SHP77 treated with DMSO at 0.1 percent for 48 hours (cell line): ENCODE results near the gene GOLGB1.
"Not testable (repeated sequence)": the region's sequence is repeated elsewhere in the genome, so short reads cannot be mapped to it uniquely, and the experiment has no call there.

Experiments used
- DNase-seq: peaks from one replicate; lab custom pipeline; 2025; lab: John Stamatoyannopoulos, UW

GOLGB1 gene, protein sequence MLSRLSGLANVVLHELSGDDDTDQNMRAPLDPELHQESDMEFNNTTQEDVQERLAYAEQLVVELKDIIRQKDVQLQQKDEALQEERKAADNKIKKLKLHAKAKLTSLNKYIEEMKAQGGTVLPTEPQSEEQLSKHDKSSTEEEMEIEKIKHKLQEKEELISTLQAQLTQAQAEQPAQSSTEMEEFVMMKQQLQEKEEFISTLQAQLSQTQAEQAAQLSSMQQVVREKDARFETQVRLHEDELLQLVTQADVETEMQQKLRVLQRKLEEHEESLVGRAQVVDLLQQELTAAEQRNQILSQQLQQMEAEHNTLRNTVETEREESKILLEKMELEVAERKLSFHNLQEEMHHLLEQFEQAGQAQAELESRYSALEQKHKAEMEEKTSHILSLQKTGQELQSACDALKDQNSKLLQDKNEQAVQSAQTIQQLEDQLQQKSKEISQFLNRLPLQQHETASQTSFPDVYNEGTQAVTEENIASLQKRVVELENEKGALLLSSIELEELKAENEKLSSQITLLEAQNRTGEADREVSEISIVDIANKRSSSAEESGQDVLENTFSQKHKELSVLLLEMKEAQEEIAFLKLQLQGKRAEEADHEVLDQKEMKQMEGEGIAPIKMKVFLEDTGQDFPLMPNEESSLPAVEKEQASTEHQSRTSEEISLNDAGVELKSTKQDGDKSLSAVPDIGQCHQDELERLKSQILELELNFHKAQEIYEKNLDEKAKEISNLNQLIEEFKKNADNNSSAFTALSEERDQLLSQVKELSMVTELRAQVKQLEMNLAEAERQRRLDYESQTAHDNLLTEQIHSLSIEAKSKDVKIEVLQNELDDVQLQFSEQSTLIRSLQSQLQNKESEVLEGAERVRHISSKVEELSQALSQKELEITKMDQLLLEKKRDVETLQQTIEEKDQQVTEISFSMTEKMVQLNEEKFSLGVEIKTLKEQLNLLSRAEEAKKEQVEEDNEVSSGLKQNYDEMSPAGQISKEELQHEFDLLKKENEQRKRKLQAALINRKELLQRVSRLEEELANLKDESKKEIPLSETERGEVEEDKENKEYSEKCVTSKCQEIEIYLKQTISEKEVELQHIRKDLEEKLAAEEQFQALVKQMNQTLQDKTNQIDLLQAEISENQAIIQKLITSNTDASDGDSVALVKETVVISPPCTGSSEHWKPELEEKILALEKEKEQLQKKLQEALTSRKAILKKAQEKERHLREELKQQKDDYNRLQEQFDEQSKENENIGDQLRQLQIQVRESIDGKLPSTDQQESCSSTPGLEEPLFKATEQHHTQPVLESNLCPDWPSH (N-terminal part only)

DNA sequence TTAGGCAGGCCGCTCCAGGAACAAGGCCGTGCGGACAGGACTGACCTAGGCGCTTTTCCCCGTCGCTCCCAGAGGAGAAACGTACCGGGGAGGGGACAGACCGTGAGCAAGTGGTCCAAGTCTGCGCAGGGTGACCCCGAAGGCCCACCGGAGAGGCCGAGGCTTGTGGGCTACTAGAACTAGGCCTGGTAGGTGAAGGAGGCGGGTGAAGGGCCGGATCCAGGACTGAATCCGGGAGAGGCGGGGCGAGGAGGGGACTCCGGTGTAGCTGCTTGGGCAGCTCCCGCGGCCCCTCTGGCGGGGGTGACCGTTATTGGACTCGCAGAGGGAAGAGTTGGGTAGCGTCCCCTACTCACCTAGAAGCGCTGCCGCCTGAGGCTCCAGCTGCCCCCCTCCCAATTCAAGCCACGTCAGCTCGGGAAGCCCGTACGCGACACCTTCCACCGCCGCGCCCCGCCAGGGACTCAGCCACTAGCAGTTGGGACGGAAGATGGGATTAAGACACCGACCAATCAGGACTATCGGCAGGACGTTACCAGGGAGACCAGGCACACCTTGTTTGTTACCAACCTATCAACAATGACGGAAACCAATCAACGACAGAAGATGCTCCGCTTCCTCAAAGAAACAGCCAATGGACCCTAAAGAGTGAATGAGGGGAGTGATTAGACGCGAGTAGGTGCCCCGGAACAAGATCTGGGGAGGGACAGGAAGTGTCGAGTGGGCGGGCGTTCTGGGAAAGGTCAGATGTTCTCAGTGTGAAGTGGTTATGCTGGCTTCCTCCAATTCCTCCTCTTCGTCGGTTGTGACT is at the start of gene GOLGB1:
TSS of gene GOLGB1 (minus strand) at position 466 of the 811 bp plus-strand sequence. CDS start 18,770 bp downstream, outside the sequence.
- peak; percentile 97 for DNase-seq

DNA sequence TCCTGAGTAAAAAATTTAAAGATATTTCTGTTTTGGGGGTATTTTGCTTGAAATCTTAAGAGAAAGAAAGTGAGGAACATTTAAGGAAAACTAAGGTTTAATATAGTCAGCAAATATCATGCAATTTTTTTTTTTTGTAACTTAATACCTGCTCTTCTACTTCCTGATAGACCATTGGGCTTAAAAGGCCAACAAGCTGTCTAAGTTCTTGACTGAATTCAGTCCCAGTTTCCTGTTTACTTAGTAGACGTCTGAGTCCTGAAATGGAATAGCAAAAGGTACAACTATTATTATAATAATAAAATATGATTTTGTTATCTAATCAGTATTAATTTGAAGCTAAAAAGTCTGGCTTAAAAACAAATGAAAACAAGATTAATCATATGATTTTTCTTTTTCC is 47.4 kb upstream of the GOLGB1 start:
- DNase-seq, result no peak

DNA sequence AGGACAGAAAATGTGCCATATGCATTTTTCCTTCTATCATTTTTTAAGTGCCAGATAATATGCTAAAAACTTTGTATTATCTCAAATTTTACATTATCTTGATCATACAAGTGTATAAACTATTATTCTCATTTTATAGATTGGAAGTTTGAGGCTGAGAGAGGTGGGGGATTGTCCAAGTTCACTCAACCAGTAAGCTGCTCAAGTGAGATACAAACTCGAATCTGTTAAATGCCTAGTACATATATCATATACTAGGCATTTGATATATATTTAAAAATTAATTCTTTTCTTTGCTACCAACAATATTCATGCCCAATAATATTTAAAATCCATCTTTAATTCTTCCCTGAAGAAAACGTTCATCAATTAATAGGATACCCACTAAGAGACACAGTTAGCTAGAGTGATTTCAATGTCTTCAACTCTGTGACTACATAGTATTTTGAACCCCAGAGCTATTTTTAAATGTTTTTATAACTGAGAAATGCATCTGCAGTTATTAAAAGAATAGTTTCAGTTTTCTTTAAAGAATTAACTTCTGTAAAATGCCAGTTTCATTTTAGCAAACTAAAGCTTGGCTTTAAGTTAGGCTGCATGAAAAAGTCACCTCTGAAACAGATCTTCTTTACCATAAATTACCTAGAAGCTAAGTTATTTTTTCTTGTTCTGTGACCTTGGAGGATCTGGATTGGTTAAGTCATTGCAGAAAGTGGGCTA is 44.9 kb upstream of the GOLGB1 start:
- no peak for DNase-seq

DNA sequence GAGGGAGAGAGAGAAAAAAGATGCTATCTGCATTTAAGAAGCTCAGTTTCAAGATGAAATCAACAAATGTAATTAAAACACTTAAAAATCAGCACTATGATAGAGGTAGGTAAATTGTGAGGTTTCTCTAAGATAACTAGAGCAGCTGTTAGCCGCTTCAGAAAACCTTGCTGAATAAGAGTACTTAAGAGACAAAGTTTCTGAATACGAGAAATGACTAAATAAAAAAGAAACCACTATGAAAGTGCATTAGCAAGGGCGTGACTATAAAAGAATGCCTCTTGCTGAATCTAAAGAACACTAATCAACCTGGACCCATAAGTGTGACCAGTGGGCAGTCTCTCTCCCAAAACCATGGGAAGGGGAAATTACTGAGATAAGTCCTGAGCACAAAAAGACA is 43.5 kb upstream of the GOLGB1 start:
- no peak for DNase-seq

DNA sequence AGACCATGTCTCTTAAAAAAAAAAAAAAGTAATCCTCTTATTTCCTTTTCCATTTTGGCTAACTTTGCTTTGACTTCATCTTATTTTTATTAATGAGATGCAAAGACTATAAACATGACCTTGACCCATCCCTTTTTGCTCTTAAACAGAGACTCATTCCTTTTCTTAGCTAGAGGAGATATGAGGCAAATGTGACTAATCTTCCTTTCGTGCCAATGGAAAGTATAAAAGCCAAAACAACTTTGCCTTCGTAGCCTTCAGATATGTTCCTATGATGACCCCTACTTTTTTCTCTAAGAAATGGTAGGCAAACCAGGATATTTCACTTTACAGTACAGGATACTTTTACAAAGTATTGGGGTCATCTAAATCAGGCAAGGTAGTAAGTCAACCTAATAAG is 36.9 kb upstream of the GOLGB1 start:
- DNase-seq, result no peak

DNA sequence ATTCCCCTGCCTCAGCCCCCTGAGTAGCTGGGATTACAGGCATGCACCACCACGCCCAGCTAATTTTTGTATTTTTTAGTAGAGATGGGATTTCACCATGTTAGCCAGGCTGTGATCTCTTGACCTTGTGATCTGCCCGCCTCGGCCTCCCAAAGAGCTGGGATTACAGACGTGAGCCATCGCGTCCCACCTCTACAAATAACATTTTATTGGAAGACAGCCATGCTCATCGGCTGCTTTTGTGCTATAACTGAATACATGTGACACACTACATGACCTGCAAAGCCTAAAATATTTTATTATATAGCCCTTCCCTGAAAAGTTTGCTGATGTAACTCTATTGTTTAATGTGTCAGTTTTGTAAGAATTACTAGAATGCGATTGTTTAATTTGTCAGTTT is 33.2 kb upstream of the GOLGB1 start:
- not testable (repeated sequence) for DNase-seq

DNA sequence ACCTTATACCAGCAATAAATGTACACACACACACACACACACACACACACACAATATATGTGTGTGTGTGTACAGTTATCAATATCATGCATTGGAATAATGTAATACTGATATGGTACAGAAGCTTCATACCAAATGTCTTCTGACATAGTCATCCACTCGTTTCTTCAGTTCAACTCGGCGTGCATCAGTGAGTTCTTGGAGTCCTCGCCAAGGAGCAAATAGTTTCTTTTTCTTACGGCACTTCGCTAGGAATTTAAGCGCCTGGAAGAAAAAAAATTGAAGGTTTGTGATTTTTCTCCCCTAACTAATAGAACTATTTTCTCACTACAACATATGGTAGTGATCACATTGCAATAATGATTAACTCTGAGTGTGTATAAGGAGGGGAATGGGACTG is 32.1 kb upstream of the GOLGB1 start:
- no peak for DNase-seq

DNA sequence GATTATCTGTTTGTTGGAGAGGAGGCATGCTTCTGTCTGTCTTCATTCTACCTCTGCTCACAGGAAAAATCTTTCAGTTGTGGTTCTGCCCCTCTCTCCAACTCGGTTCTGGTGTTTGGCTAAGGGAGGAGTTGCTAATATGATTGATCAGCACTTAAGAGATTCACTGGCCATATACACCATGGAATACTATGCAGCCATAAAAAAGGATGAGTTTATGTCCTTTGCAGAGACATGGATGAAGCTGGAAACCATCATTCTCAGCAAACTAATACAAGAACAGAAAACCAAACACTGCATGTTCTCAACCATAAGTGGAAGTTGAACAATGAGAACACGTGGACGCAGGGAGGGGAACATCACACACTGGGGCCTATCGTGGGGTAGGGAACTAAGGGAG is 25.6 kb upstream of the GOLGB1 start:
- not testable (repeated sequence) for DNase-seq

DNA sequence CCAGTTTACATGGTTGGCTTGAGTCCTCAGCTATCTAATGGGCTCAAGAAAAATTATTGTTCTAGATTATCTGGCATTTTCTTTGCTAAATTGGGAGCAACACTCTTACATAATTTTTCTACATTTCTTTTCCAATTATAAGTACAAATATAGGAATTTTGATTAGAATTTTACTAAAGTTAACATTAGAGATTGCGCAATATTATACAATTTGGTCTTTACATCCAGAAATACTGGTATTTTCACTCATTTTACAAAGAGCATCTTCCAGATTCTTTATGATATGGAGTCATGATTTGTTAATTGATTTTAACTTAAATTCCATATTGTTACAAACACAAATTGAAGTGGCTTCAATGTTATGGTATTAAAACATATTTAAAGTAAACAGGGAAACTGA is 19.7 kb upstream of the GOLGB1 start:
- no peak for DNase-seq

DNA sequence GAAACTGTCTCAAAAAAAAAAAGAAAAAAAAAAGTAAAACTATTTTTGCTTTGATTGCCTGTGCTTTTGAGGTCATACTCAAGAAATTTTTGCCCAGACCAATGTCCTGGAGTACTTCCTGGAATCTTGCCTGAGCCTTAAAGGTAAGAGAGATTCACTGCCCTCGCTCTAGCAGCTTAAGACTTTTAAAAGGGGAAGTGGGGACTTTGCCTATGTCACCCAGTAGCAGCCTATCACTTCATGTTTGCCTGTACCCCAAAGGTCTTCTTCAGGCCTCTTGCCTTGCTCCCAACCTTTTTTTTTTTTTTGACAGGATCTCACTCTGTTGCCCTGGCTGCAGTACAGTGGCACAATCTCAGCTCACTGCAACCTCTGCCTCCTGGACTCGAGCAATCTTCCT is 18.9 kb upstream of the GOLGB1 start:
- no peak for DNase-seq

DNA sequence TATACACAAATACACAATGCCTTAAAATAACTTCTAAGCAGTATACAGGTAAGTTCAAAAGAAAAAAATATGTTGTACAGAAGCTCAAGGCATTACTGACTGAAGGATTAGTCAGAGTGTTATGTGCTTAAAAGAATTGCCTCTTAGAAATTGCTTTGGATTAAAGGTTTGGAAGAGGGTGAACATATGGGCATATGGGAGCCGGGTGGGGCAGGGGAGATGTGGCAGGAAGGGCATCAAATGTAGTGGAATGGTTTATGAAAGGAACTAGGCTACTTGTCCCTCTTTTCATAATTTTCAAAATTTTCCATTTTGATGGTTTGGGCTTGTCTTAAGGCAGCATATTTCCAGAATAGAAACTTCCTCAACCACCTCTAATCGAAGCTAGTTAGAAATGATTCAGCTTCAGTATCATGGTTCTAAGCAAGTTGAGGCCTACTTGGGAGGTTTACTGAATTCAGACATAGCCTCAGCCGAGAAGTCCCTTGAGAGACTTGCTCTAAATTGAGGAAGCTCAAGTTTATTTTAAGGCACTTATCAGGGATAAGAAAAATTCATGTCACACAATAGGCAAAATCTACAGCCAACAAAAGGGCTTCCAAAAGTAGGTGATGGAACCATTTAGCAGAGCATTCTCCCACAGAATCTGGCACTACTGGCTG is 10.1 kb upstream of the GOLGB1 start:
- DNase-seq, result no peak

DNA sequence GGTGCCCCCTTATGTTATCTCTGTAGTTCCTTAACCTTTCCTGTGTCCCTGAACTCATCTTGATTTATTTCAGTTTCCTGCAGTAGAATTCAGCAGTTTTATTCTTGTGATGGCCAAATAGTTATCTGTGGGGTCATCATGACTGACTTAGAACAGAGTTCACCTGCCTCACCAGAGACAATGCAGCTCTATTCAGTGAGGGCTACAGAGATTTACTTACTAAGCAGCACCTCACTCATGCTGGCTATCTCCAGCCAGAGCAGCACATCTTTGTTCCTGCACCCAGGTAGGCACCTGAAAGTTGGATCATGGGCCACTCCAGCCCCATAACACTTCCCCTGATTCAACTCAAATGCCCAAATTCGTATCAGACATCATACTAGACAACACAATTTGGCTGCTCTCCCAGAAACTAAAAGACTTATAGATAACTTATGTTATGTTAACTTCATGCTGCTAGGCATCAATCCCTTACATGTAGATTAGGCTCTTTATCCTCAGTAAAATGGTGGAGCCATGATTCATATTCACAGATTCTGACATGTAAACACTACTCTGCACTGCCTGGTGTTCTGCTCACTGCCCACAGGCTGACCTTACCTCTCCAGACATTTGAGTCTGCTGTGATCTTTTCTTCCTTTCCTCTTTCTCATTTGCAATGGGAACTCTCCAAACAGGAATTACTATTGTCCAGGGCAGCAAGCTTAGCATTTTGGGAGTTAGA is 9.3 kb upstream of the GOLGB1 start:
- DNase-seq, result no peak

DNA sequence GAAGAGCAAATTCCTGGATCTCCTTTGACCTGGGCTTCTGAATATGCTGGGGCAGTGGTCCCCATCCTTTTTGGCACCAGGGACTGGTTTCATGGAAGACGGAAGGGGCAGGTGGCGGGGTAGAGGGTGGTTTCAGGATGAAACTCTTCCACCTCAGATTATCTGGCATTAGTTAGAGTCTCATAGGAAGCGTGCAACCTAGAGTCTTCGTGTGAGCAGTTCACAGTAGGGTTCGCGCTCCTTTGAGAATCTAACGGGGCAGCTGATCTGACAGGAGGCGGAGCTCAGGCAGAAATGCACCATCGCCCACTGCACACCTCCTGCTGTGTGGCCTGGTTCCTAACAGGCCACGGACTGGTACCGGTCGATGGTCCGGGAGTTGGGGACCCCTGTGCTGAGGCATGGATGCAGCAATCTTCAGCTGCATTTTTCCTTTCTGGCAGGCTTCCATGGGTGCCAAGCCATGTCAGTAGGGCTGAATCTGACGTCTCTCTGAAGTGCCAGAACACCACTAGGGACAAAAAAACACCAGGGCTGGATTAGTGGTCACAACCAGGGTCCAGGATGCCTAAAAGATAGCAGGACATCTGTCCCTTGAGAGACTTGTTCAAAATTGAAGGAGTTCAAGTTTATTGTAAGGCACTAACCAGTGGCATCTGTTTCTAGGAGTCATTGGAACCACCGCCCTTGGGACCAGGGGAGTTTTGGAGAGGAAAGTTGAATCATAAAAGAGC is 8.4 kb upstream of the GOLGB1 start:
- DNase-seq, result no peak

DNA sequence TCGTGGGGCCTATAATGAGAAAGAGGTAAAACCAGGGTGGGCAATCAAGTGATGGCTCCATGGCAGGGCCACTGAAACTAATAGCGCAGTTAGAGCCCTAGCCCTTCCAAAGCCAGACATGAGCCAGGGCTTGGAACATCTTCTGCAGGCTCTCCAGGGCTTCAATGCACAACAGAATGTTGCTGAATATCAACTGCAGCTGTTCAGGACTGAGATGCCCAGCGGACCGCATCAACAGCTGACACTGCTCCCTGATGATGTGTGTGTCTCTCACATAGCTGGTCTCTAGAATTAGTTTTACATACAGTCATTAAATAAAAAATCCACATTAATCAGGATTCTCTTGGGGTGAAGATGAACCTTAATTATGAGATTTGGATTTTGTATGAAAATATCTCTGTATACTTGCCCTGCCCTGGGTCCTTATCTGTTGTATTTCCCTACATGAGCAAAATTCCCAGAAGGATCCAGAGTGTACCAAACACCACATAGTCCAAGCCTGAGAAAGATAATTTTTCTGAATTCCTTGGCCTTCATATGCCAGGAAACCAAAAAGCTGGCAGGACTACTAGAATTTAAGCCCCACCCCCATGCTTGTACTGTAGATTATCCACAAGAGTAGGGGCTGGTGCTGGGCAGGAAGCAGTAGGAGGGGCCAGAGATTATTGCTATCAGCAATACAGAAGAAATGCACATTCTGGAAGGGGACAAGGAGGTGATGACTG is 7.7 kb upstream of the GOLGB1 start:
- no peak for DNase-seq

DNA sequence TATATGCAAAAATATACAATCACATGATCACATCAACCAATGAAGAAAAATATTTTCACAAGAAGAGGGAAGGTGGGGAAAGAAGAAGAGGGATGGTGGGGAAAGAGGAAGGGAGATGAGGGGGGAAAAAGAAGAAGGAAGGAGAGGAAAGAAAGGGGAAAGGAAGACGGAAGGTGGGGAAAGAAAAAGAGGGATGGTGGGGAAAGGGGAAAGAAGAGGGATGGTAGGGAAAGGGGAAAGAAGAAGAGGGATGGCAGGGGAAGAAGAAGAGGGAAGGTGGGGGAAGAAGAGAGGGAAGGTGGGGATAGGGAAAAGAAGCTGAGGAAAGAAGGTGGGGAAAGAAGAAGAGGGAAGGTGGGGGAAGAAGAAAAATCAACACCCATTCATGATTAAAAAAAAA is 3.2 kb upstream of the GOLGB1 start:
- no peak for DNase-seq

DNA sequence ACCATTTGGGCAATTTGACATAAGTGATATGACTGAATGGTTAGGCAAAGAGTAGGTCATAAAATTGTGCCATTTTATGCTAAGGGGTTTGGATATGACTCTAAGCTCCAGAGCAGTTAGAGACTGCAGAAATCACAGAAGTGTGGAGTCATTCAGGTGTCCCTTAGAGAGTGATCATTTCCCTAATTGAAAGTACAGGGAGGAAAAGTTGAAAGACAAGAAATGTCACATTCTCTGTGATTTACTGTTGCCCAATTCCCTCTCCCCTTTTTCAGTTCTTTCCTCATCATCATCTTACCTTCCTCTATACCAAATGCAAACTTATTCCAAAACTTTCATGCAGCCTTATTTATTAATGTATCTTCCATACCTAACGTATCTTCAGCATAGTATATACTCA is 2.7 kb upstream of the GOLGB1 start:
- DNase-seq, result no peak

DNA sequence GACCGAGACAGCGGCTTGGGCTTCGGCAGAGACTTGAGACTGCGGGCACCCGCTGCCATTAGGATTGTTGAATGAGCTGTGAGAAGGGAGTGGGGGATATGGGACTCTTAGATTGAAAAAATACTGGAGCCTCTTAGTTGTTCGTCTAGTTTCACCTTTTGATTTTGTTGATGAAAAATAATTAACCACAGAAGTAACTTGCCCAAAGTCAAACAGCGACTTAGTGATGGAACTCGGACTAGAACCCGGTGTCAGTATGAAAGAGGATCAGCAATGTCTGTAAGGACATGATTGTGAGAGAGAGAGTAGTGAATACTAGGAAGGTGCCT is 510 bp upstream of the GOLGB1 start:
- DNase-seq, result no peak

DNA sequence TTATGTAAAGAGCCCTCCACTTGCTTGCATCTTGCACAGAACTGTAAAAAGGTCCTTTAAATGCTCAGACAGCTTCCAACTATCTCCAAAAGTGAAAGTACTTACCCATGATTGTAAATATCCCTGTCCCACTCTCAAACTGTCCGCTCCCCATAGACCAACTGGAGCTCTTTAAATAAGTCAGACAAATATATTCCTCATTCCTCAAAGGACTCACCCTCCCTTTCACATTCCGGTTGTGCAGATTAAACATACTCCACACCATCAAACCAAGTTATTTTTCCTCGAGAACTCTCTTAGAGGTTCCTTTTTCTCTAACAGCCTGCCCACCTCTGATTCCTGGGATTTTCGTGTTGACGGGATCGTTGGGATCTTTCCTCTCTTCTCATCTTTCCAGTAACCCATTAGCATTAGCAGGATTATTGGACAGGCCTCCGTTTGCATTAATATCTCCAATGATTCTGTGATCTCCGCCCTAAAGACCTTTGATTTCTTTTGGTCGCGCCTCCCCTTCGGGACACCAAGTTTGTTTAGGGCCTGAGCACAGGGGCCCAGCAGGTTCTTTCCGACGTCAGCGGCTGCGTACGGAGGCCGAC is 763 bp downstream of the GOLGB1 start:
- DNase-seq, result no peak
